Activated T-helper 17 cell treated with anti-CD3 and anti-CD28 coated beads, Interleukin-2, amount 50 U/mL, for 72 hours (primary cell): ENCODE results near the gene EEF1A2. TPM values are rescaled to one million over a fixed set of nuclear protein-coding genes. Genes with fewer than 3 reads are reported as not detected.

ENCODE experiments used
- ATAC-seq: fragments of 150-1000 bp; cut with Tn5 transposase; replicated peaks from 2 replicates; pipeline ENCODE4 v1.10.0; 2021; ENCODE audit warnings: mild to moderate bottlenecking, moderate library complexity
- H3K27ac Mint-ChIP-seq: one replicate; pipeline ENCODE4 v1.8.0; 2022; ENCODE audit warnings: mixed read lengths
- H3K27me3 Mint-ChIP-seq: one replicate; pipeline ENCODE4 v1.8.0; 2022; ENCODE audit warnings: mixed read lengths
- H3K36me3 Mint-ChIP-seq: one replicate; pipeline ENCODE4 v1.8.0; 2022; ENCODE audit warnings: low read depth, mild to moderate bottlenecking, mixed read lengths
- H3K4me1 Mint-ChIP-seq: one replicate; pipeline ENCODE4 v1.8.0; 2022; ENCODE audit warnings: mixed read lengths
- H3K4me3 Mint-ChIP-seq: one replicate; pipeline ENCODE4 v1.8.0; 2022; ENCODE audit warnings: mild to moderate bottlenecking, mixed read lengths
- H3K9me3 Mint-ChIP-seq: one replicate; pipeline ENCODE4 v1.8.0; 2022; ENCODE audit warnings: mixed read lengths
- total RNA-seq, 2 donors: library from RNA; stranded (reverse); gene quantifications; one replicate each; pipeline ENCODE4 v1.2.3, GENCODE V29; 2022

The EEF1A2 gene
- 10 to 100 TPM in 1 of 2 donors, under 1 TPM in 1; 0.80 to 10.9 TPM for total RNA-seq

DNA sequence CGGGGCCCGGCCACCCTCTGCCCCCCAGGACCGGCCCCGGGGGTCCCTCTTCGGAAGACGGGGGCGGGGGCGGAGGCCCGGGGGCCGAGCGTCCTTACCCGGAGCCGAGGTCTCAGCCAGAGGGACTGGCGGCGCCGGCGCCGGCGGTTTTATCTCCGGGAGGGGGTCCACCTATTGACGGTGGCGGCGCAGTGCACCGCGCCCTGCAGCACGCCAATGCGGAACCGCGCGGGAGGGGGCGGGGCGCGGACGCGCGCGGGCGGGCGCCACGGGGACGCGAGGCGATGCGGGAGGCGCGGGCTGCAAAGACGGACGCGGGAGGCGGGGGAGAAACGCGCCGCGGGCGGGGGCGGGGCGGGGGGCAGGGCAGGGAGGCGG lies at the start of gene EEF1A2:
Gene EEF1A2 (minus strand): TSS at position 124 of the 378 bp plus-strand sequence. CDS start 1,320 bp downstream, outside the sequence.
- no peak for ATAC-seq
- no peaks in the 10 kb centered on the region for H3K36me3 Mint-ChIP-seq
- no peaks in the 10 kb centered on the region for H3K4me1 Mint-ChIP-seq
- peaks cover under 1% of the 10 kb centered on the region for H3K9me3 Mint-ChIP-seq
- H3K27ac Mint-ChIP-seq: no peak within 1 kb of the TSS
- H3K27me3 Mint-ChIP-seq: peaks cover 4% of the 10 kb centered on the region
- no peak within 1 kb of the TSS for H3K4me3 Mint-ChIP-seq

DNA sequence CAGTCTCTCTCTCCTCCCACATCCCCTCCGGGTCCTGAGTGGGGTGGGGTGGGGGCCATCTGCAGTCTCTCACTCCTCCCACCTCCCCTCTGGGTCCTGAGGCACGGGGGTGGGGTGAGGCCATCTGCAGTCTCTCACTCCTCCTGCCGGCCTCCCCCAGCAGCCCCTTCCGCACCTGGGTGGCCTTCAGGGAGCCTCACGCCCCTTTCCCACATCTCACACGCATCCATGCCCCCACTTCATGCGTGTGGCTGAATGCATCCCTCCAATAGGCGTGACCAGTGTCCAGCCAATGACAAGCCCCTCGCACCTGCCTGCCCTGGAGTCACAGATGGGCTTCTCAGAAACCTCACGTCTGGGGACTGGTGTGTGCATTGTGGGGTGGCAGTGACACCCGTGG lies 49.7 kb upstream of the EEF1A2 start:
- no peaks in the 10 kb centered on the region for H3K36me3 Mint-ChIP-seq
- no peak overlapping the region for H3K4me3 Mint-ChIP-seq
- no peak for ATAC-seq
- H3K27me3 Mint-ChIP-seq: peaks cover 4% of the 10 kb centered on the region
- no peak overlapping the region for H3K27ac Mint-ChIP-seq
- no peaks in the 10 kb centered on the region for H3K9me3 Mint-ChIP-seq
- peaks cover 11% of the 10 kb centered on the region for H3K4me1 Mint-ChIP-seq

DNA sequence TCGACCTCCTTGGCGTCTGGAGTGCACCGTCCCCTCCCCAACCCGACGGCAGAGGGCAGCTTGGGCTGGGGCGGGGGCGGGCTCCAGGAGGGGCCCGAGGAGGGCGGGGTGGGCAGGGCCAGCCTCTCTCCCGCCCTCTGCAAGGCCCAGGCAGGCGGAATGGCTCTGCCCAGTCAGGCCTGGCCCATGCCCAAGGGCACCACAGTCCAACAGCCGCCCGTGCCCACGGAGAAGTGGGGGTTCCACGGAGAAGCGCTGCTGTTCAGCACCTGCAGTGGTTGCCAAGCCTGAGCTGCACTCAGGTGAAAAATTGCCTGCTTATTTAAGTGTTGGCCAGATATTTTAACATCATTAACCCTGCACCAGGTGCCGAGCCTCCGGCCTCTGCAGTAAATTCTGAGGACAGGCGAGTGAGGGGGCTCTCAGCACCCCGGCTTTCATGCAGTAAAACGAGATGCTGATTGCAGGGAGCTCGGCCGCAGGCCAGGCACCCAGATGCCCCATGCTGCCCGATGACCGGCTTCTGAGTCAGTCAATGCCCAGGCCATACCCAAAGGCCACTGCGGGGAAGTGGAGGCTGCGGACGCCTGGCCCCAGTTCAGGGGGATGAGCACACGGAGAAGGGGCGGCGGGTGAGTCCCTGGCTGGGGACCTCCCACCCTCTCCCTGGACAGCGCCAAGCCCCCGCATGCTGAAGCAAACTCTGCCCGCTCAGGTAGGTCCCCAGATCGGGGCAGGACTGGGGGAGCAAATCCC lies 49.0 kb upstream of the EEF1A2 start, which contains the start of gene SRMS:
Gene SRMS (minus strand): TSS at position 25 of the 756 bp plus-strand sequence. CDS start 286 bp downstream, outside the sequence.
- H3K9me3 Mint-ChIP-seq: no peaks in the 10 kb centered on the region
- H3K27me3 Mint-ChIP-seq: peaks cover 4% of the 10 kb centered on the region
- no peak for ATAC-seq

DNA sequence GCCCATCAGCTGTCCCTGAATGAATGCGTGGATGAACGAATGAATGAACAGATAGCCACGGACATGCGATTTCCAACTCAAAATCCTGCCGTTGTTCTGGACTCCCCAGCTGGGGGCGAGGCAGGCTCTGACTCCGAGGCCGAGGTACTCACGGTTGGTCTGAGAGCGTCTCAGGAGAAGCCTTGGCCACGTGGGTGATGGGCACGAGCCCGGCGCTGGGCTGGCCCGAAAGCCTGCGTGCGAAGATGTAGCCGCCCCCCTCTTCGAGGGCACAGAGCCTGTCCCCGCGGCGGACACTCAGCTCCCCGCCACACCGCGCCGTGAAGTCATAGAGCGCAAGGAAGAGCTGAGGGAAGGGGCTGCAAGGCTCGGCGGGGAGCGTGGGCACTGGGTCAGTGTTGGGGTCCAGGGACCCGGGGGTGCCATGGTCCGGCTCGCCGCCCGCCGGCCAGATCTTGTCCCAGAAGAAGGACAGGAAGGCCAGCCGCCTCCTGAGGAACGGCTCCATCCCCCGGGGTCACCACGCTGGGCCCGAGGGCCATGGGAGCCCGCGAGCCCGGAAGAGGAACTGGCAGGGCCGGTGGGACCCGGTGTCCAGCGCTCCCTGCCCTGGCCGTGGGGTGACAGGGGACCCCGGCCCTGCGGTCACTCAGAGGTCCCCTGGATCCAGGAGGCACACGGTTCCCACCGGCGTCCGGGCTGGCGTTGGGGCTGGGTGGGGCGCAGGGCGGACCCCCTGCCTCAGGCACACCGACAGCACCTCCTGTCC lies 48.3 kb upstream of the EEF1A2 start:
- peaks cover 4% of the 10 kb centered on the region for H3K27me3 Mint-ChIP-seq
- H3K27ac Mint-ChIP-seq: no peak overlapping the region

More for the DNA sequence above, 49.0 kb upstream of the EEF1A2 start, which contains the start of gene SRMS:
- Mint-ChIP-seq H3K4me3 (no peak within 1 kb of the TSS), H3K36me3 (no peaks in the 10 kb centered on the region), H3K27ac (no peak within 1 kb of the TSS), H3K4me1 (peaks cover 10% of the 10 kb centered on the region)

DNA sequence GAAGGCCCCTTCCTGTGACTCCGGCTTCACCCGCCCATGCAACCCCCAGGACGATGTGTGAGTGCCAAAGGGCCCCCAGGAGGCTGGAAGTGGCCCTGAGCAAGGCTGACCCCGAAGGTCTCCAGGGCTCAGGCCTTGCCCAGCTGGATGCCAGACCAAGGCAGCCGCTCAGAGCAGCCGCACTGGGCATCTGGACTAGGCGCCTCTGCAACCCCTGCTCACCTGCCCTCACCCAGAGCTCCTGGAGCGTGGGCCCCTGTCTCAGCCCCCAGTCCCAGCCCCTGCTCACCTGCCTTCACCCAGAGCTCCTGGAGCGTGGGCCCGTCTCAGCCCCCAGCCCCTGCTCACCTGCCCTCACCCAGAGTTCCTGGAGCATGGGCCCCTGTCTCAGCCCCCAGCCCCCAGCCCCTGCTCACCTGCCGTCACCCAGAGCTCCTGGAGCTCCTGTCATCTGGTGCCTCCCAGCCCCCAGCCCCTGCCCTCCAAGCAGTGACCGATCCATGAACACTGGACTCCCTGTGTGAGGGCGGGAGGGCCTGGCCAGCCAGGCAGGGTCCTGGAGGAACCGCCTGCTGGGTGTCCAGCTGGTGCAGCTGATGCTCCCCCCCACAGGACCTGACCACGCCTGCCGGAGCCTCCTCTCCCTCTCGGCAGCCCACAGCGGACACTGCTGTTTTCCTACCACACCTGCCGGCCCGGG lies 47.5 kb upstream of the EEF1A2 start:
- H3K27ac Mint-ChIP-seq: no peak overlapping the region
- no peaks in the 10 kb centered on the region for H3K36me3 Mint-ChIP-seq
- H3K9me3 Mint-ChIP-seq: no peaks in the 10 kb centered on the region
- ATAC-seq: no peak
- H3K4me1 Mint-ChIP-seq: peaks cover 5% of the 10 kb centered on the region
- peaks cover 4% of the 10 kb centered on the region for H3K27me3 Mint-ChIP-seq
- no peak overlapping the region for H3K4me3 Mint-ChIP-seq

More for the DNA sequence above, 48.3 kb upstream of the EEF1A2 start:
- no peaks in the 10 kb centered on the region for H3K9me3 Mint-ChIP-seq
- H3K4me1 Mint-ChIP-seq: peaks cover 5% of the 10 kb centered on the region
- no peak for ATAC-seq
- H3K4me3 Mint-ChIP-seq: no peak overlapping the region
- no peaks in the 10 kb centered on the region for H3K36me3 Mint-ChIP-seq

DNA sequence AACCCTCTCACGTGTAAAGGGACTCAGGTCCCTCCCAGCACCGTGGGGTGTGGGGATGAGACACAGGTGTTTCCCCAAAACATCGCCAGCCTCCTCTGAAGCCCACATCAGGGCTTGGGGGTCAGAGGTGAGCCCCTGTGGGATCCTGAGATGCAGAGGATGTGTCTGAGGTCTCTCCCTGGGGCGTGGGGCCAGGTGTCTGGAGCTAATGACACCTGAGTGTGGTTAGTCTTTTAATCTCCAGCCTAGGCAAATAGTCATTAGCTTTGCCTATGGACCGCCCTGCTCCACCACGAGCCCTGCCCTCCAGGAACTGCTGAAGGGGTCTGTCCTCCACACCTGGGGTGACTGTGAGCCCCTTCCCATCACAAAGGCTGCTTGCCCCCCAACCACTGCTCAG lies 46.9 kb upstream of the EEF1A2 start:
- H3K27ac Mint-ChIP-seq: peak overlapping the region; percentile 8
- H3K36me3 Mint-ChIP-seq: no peaks in the 10 kb centered on the region
- H3K9me3 Mint-ChIP-seq: no peaks in the 10 kb centered on the region
- ATAC-seq: no peak
- peaks cover 5% of the 10 kb centered on the region for H3K4me1 Mint-ChIP-seq
- no peak overlapping the region for H3K4me3 Mint-ChIP-seq
- peaks cover 4% of the 10 kb centered on the region for H3K27me3 Mint-ChIP-seq

DNA sequence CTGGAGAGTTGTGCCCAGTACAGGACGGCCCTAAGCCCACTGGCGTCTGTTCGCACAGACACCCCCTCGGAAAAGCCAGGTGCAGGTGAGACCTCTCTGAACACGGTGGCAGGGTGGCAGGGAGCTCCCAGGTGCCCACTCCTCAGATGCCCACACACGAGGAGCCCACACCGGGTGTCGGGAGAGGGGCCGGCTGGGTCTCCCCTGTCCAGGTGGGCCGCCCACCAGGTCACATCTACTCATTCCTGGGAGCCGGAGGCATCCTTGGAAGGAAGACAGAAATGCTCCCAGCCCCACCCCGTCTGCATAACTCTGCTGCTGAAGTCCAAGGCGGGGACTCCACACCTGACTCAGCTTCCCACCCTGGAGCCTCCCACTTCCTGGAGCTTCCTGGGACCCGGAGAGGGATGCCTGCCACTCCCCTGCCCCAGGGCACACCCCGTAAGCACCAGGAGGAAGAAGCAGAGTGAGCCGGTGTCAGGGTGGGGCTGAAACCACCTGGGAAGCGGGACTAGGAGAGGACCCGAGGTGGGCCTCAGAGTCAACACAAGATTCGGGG lies 46.2 kb upstream of the EEF1A2 start:
- Mint-ChIP-seq H3K4me1 (peaks cover 5% of the 10 kb centered on the region), H3K4me3 (no peak overlapping the region), H3K27me3 (peaks cover 4% of the 10 kb centered on the region), H3K36me3 (no peaks in the 10 kb centered on the region), H3K27ac (peak overlapping the region; percentile 8), H3K9me3 (no peaks in the 10 kb centered on the region)
- ATAC-seq: no peak

DNA sequence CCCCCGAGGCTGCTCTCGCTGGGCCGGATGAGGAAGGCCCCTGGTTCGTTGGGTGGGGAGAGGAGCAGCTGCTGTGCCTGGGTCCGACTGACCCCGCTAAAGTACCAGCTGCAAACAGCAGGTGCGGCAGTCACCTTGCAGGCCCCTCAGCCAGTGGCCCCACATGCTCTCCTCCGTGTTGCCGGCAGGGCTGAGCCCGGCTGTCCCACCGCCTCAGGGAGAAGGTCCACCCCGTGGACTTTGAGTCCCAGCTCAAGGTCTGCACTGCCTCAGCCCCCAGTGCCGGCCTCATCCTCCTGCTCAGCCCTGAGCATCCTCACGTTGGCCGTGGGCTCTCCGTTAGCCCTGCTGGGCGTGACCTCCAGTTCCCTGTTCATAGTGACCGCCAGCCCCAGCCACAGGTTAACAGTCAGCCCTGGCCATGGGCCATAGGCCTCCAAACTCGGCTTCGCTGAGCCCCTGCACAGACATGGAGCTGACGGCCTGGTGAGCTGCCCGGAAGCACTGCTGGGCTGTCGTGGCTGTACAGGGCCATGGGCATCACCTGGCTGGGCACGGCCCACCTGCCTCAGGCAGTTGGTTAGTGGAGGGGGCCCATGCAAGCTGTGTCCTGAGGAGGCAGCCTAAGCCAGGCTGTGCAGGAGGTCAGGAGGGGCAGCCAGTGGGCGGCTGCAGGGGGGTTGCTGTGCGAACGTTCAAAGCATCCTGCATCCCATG lies 45.5 kb upstream of the EEF1A2 start:
- Mint-ChIP-seq H3K4me3 (no peak overlapping the region), H3K9me3 (no peaks in the 10 kb centered on the region), H3K36me3 (no peaks in the 10 kb centered on the region), H3K27me3 (peaks cover 1% of the 10 kb centered on the region), H3K27ac (no peak overlapping the region), H3K4me1 (peaks cover 5% of the 10 kb centered on the region)
- no peak for ATAC-seq

DNA sequence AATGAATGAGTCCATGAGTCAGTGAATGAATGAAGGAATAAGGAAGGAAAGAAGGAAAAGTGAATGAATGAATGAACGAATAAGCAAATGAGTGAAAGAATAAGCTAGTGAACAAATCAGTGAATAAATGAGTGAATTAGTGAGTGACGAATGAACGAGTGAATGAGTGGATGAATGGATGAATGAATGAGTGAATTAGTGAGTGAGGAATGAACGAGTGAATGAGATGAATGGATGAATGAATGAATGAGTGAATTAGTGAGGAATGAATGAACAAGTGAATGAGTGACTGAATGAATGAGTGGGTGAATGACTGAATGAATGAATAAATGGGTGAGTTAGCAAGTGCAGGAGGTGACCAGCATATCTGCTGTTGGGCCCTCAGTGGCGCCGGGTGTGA lies 44.9 kb upstream of the EEF1A2 start:
- H3K36me3 Mint-ChIP-seq: no peaks in the 10 kb centered on the region
- ATAC-seq: no peak
- H3K4me1 Mint-ChIP-seq: peaks cover 5% of the 10 kb centered on the region
- no peak overlapping the region for H3K27ac Mint-ChIP-seq
- H3K27me3 Mint-ChIP-seq: no peaks in the 10 kb centered on the region
- no peaks in the 10 kb centered on the region for H3K9me3 Mint-ChIP-seq
- no peak overlapping the region for H3K4me3 Mint-ChIP-seq

DNA sequence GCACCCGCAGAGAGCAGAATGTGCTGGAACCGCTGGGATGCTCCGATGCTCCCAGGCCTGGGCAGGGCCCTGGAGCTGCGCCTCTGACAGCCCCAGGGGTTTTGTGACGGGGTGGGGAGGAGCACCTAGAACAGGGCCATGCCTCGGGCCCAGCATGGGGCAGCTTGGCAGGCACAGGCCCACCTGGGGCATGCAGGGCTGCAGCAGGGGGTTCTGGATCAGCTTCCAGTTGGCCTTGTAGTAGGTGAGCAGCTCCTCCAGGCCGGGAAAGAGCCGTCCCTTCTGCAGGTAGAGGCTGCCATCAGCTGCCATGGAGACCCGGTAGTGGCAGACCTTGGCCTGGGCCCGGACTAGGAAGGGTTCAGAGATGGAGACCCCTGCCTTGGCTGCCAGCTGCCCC lies 44.2 kb upstream of the EEF1A2 start:
- H3K4me1 Mint-ChIP-seq: peaks cover 5% of the 10 kb centered on the region
- H3K36me3 Mint-ChIP-seq: no peaks in the 10 kb centered on the region
- no peaks in the 10 kb centered on the region for H3K27me3 Mint-ChIP-seq
- no peak overlapping the region for H3K4me3 Mint-ChIP-seq
- H3K9me3 Mint-ChIP-seq: no peaks in the 10 kb centered on the region
- no peak overlapping the region for H3K27ac Mint-ChIP-seq
- no peak for ATAC-seq

DNA sequence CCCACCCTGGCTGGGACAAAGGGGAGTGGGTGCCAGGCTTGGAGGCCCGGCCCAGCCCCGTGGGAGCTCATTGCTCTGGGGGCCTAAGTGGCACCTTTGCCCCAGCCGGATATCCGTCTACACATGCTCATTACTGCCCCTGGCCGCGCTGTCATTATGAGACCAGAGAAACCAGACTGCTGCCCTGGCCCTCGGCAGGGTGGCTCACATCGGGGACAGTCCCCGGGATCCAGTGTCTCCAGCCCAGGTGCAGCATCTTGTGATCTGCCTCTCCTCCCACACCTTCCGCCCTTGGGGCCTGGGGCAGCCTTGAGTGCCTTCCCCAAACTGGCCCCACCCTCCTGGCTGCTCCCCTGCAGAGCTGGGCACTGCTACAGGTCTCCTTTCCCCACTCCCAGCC lies 43.8 kb upstream of the EEF1A2 start:
- Mint-ChIP-seq H3K27ac (no peak overlapping the region), H3K4me1 (peaks cover 5% of the 10 kb centered on the region), H3K27me3 (no peaks in the 10 kb centered on the region), H3K9me3 (no peaks in the 10 kb centered on the region), H3K4me3 (no peak overlapping the region), H3K36me3 (no peaks in the 10 kb centered on the region)
- ATAC-seq: no peak

DNA sequence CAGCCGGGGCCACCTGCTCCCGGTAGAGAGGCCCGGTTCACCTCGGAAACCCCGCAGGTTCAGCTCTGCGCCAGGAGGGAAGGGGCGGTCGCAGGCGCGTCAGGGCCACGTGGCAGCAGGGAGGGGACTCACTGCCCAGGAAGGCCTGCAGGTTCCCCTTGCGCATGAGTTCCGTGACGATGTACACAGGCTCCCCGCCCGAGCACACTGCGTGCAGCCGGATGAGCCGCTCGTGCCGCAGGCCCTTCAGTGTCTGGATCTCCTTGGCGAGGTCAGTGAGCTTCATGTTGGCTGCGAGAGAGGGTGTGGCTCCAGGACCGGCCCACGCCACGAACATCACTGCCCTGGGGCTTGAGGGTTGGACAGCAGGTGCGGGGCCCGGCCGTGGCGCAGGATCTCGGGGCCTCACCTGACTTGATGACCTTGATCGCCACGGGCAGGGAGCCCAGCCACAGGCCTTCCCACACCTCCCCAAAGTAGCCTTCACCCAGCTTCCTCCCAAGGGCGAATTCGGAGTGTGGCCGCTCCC lies 43.2 kb upstream of the EEF1A2 start:
- no peak for ATAC-seq
- peaks cover 5% of the 10 kb centered on the region for H3K4me1 Mint-ChIP-seq
- no peaks in the 10 kb centered on the region for H3K27me3 Mint-ChIP-seq
- no peaks in the 10 kb centered on the region for H3K9me3 Mint-ChIP-seq
- no peaks in the 10 kb centered on the region for H3K36me3 Mint-ChIP-seq
- H3K27ac Mint-ChIP-seq: no peak overlapping the region
- H3K4me3 Mint-ChIP-seq: no peak overlapping the region

DNA sequence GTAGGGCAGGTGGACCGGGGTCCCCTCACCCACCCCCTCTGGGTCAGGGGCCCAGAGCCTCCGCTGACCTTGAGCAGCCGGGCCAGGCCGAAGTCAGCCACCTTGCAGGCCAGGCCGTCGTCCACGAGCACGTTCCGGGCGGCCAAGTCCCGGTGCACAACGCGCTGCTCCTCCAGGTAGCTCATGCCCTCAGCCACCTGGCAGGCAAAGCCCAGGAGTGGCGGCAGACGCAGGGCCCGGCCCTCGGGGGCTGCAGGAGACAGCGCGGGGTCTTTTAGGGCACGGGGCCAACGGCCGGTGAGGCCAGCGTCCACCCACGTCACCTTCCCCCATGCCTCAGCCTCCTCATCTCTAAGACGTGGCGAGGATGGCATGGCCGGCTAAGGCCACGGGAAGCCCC lies 42.5 kb upstream of the EEF1A2 start:
- Mint-ChIP-seq H3K4me3 (no peak overlapping the region), H3K36me3 (no peaks in the 10 kb centered on the region), H3K9me3 (no peaks in the 10 kb centered on the region), H3K27ac (no peak overlapping the region), H3K27me3 (no peaks in the 10 kb centered on the region), H3K4me1 (peaks cover 5% of the 10 kb centered on the region)
- ATAC-seq: no peak
